ENCODE results near the gene VAMP2. TPM values are rescaled to one million over a fixed set of nuclear protein-coding genes. Genes with fewer than 3 reads are reported as not detected.

The VAMP2 gene
- total and polyA plus RNA-seq, 2 of the 4 experiments (the other 2 are of a cell fraction): 2.3 to 33.3 TPM

DNA sequence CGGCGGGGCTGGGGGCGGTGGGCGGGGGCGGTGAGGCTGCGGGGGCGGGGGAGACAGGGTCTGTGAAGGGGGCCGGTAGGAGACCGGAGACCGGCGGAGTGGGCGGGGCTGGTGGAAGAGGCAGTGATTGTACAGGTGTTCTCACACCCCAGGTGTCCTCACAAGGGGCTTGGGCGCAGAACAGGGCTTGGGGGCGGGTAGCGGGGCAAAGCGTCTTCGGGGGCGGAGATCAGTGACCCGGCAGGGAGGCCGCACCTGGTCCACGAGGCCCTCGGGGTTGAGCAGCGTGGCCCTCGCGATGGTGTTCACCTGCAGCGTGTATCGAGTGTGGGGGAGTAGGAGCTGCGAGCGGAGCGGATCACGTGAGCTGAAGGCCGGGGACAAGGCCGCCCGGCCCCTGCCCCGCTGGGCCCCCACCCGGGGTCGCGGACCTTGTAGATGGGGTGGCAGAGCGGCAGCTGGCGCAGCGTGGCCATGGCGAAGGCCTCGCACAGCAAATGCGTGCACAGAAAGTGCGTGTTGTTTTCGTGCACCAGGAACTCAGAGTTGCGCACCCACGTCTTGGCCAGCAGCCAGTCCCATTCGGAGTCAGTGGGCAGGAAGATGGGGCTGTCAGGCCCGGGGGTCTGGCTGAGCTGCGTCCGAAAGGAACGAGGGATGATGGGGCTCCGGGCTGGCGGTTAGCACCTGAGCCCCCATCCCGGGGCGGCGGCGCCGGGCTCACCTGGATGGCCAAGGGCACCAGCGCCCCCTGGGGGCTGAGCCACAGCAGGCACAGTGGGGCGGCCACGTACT, 52.9 kb downstream of the VAMP2 start:
- CTCF ChIA-PET: interaction anchor here (0.6 to 1.4 kb wide), 2 partner anchors 9 to 27 kb away, joined by 5 to 7 read pairs; no protein-coding TSS in a partner anchor
- H4K5ac ChIP-seq (ENCODE audit: low read depth, low read length): no peak overlapping the region
- H4K8ac ChIP-seq (ENCODE audit: low read depth in 2 of 2, low read length in 2 of 2): no peak overlapping the region
- H3K18ac ChIP-seq (ENCODE audit: low read depth, low read length): no peak overlapping the region
- H3K27me3 ChIP-seq (ENCODE audit: control insufficient read depth, insufficient read depth, low read length): peaks cover 68% of the 10 kb centered on the region
- H3K27ac ChIP-seq (ENCODE audit: insufficient read depth, low read length): no peak overlapping the region
- BruUV-seq (replicated peaks): no TSS peak
- H2BK5ac ChIP-seq (ENCODE audit: low read depth, low read length, poor library complexity, severe bottlenecking): no peak overlapping the region
- no peak overlapping the region for H3K23ac ChIP-seq (ENCODE audit: low read depth, low read length)
- H4K91ac ChIP-seq (ENCODE audit: insufficient read depth, low read depth, low read length): no peak overlapping the region
- no peak overlapping the region for H3K9ac ChIP-seq (ENCODE audit: low read depth, low read length)
- in situ Hi-C loops (cut with MboI; ENCODE audit: low sequenced_read_pairs) (no loop called here), intact Hi-C loops (cut with micrococcal nuclease) (no loop called here), dilution Hi-C loops (cut with HindIII; ENCODE audit: low sequenced_read_pairs, unreplicated experiment) (loop anchor here (25.0 kb wide), 1 partner anchor 127 kb away; the partner anchor contains the start of genes CTC1 and PFAS)
- H3K79me1 ChIP-seq (ENCODE audit: low read depth in 1 of 2, low read length in 2 of 2): no peaks in the 10 kb centered on the region
- H4K20me1 ChIP-seq (ENCODE audit: insufficient read depth, low read length): no peaks in the 10 kb centered on the region
- ATAC-seq (ENCODE audit: low read depth) (peak; percentile 56), DNase-seq (no peak)
- TF ChIP-seq, protein P1, sequence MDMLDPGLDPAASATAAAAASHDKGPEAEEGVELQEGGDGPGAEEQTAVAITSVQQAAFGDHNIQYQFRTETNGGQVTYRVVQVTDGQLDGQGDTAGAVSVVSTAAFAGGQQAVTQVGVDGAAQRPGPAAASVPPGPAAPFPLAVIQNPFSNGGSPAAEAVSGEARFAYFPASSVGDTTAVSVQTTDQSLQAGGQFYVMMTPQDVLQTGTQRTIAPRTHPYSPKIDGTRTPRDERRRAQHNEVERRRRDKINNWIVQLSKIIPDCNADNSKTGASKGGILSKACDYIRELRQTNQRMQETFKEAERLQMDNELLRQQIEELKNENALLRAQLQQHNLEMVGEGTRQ (IDR thresholded peaks at IDR 0.05; ENCODE audit: low read depth, low read length): no peak
- no peak for TF ChIP-seq CHD1 (IDR thresholded peaks at IDR 0.05; ENCODE audit: low read depth, low read length)
- TF ChIP-seq RFX5 (IDR thresholded peaks at IDR 0.05; ENCODE audit: low read depth, low read length): no peak
- TF ChIP-seq NFE2L2 (IDR thresholded peaks at IDR 0.05; ENCODE audit: low read depth, low read length): no peak
- TF ChIP-seq RAD21 (IDR thresholded peaks at IDR 0.05; ENCODE audit: low read length): peak; percentile 56
- TF ChIP-seq RCOR1 (IDR thresholded peaks at IDR 0.05; ENCODE audit: insufficient replicate concordance, low read length): no peak
- TF ChIP-seq POLR2A (IDR thresholded peaks at IDR 0.05; ENCODE audit: low read depth, low read length): no peak
- no peak for TF ChIP-seq MAFK (IDR thresholded peaks at IDR 0.05; ENCODE audit: low read depth, low read length)
- no peak for TF ChIP-seq CEBPB (IDR thresholded peaks at IDR 0.05; ENCODE audit: low read depth, low read length)
- TF ChIP-seq, protein P2, sequence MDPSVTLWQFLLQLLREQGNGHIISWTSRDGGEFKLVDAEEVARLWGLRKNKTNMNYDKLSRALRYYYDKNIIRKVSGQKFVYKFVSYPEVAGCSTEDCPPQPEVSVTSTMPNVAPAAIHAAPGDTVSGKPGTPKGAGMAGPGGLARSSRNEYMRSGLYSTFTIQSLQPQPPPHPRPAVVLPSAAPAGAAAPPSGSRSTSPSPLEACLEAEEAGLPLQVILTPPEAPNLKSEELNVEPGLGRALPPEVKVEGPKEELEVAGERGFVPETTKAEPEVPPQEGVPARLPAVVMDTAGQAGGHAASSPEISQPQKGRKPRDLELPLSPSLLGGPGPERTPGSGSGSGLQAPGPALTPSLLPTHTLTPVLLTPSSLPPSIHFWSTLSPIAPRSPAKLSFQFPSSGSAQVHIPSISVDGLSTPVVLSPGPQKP (IDR thresholded peaks at IDR 0.05; ENCODE audit: borderline replicate concordance, low read depth, low read length): no peak
- TF ChIP-seq SMC3 (IDR thresholded peaks at IDR 0.05; ENCODE audit: low read depth, low read length): peak; percentile 47
- TF ChIP-seq CTCF (conservative IDR thresholded peaks at IDR 0.05; ENCODE audit: low read depth, low read length): peak; percentile 53
- no peak for TF ChIP-seq FOS (IDR thresholded peaks at IDR 0.05; ENCODE audit: low read depth, low read length)
- TF ChIP-seq MAZ (IDR thresholded peaks at IDR 0.05; ENCODE audit: borderline replicate concordance, low read depth, low read length): no peak
- H2AK9ac ChIP-seq (replicated peaks; ENCODE audit: low read depth, low read length, poor library complexity): no peak overlapping the region
- no peak overlapping the region for H2AK5ac ChIP-seq (ENCODE audit: low read depth, low read length)
- peaks cover 2% of the 10 kb centered on the region; the same call in 1 of the 2 replicates for H3K4me1 ChIP-seq (ENCODE audit: control insufficient read depth, insufficient read depth, low read length)
- H2AFZ ChIP-seq (replicated peaks; ENCODE audit: low read length, poor library complexity): peak overlapping the region; percentile 61
- no peak overlapping the region for H2BK20ac ChIP-seq (ENCODE audit: low read depth, low read length)
- no peaks in the 10 kb centered on the region for H3K9me1 ChIP-seq (ENCODE audit: insufficient read depth, low read length)
- 8% methylated on average over 28 of the region's 63 CpGs; no CpG with 5 or more reads in 1 of the 2 experiments for WGBS, 2 experiments (ENCODE audit: extremely low coverage in 2 of 2, insufficient read length in 1 of 2)
- H3K9me3 ChIP-seq (ENCODE audit: control insufficient read depth, insufficient read depth, low read length): no peaks in the 10 kb centered on the region
- no peak overlapping the region for H3K4me3 ChIP-seq (ENCODE audit: insufficient read depth, low read depth, low read length)
- POLR2A ChIA-PET (ENCODE audit: unreplicated experiment): no interaction called here
- no peaks in the 10 kb centered on the region for H3K36me3 ChIP-seq (ENCODE audit: control insufficient read depth, insufficient read depth, low read length)
- H3K4me2 ChIP-seq (ENCODE audit: low read depth, low read length): peak overlapping the region; percentile 34; the same call in 1 of the 2 replicates
- no peak overlapping the region for H2BK15ac ChIP-seq (ENCODE audit: low read depth, low read length)
- H3K4ac ChIP-seq (ENCODE audit: low read depth, low read length): no peak overlapping the region
- H3K56ac ChIP-seq (ENCODE audit: extremely low read depth, insufficient read depth, low read length): no peak overlapping the region
- H3K14ac ChIP-seq (replicated peaks; ENCODE audit: low read depth, low read length): no peak overlapping the region
- no peak overlapping the region for H2BK120ac ChIP-seq (ENCODE audit: low read depth, low read length)
